HG03520 (cell line): Measurements from ENCODE around the gene GPSM3.
"Not testable (repeated sequence)": the region's sequence is repeated elsewhere in the genome, so short reads cannot be mapped to it uniquely, and the experiment has no call there.

Source experiments
- ATAC-seq: cut with Tn5 transposase; IDR thresholded peaks from one replicate; pipeline ENCODE4 v1.9.1; 2021; ENCODE audit warnings: mild to moderate bottlenecking, moderate library complexity; ENCODE audit not compliant: unreplicated experiment

The GPSM3 gene

DNA sequence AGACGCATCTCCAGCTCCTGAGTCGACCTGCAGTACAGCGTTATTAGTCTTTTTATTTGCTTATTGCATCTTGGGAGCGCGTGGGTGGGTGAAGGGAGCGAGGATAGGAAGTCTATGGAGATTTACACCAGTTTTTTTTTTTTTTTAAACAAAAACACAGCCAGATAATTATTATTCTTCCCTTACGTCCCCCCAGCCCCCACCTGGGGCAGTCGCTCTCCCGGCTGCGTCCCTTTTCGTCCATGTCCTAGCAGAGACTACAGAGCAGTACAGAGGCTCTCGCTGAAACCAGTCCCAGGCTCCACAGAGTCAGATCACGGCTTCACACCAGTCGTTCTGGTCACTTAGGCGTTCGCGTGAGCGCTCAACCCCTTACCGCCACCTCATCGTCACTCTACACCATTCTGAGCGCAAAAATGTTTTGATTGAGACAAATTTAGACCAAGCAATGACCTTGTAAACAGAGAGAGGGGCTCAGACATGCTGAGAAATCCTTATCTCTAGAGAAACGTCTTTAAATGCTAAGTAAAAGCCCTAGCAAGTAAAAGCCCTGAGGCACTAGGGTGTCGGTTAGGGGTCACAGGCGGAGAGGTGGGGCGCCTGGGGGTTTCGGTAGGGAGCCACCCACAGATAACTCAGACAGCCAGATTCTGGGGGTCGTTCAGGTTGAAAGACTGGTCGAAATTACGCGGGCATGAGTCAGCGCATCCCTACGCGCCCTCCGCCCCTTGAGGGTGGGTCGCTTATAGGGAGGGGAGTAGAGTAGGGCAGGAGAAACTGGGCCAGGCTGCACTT is 39.5 kb downstream of the GPSM3 start:
- ATAC-seq = no peak

DNA sequence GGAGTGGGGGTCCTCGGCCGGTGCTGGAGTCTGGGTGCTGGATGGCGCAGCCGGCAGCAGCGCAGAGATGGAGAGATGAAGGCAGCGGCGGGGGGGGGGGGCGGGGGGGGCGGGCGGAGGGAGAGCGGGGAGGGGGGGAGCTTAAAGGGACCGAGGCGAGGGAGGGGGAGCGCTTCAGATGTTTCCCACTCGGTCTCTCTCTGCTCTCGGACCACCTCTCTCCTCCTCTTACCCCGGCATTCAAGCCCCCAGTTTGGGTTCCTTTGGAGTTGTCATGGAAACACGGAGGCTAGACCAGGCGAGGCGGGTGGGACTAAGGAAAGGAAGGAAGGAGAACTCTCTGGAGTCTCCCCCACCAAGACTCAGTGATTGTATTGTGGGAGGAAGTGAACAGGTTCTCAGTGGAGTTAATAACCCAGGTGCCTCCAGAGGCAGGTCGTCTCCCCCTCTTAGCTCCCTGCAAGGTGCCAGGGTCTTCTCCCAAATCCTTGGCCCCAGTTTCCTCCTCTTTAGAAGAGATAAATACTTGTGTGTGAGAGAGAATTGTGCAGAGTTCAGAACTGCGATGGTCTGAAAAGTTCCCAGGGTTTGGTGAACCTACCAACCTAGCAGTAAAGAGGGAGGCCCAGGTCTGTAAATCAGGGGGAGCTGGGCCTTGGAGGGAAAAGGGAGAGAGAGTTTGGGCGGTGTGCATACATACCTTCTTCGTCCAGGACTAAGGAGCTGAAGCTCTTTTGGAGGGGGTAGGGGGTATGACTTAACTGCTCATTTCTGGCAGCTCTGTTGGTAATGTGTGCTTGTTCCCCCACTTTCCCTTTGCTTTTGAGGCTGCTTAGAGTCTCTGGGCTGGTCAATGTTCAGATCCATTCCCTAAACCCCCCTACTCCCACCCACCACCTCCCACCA is 40.3 kb downstream of the GPSM3 start, which contains the start of gene PRRT1:
Gene PRRT1, minus strand, starts transcription at position 77 of the 906 bp plus-strand sequence. CDS start 112 bp downstream, outside the sequence.
- no peak for ATAC-seq

DNA sequence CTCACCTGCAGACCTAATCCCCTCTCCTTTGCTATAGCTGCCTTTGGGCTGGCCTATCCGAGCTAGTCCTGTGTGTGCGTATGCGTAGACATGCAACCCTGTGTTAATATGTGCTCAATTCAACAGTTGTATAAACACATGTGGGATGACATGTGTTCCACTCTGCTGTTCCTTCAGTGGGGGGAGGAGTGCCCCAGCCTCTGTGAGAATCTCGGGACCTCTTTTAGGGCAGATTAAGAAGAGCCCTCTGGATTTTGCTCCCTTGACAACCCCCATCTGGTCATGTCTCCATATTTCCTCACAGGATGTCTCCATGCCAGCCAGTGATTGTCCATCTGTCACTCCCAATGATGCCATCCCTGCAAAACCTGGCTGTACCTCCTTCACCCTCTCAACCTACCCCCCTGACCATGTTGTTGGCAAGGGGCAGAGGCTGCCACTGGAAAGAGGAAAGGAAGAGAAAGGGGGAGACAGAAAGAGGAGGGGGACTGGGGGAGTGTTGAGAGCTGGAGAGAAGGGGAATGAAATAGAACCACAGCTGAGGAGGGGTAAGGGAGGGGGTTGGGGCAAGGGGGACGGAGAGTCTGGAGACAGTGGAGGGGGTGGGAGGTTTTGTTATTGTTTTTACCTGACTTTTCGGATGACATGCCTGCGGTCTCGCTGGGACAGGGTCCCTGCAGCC is 41.1 kb downstream of the GPSM3 start:
- no peak for ATAC-seq

DNA sequence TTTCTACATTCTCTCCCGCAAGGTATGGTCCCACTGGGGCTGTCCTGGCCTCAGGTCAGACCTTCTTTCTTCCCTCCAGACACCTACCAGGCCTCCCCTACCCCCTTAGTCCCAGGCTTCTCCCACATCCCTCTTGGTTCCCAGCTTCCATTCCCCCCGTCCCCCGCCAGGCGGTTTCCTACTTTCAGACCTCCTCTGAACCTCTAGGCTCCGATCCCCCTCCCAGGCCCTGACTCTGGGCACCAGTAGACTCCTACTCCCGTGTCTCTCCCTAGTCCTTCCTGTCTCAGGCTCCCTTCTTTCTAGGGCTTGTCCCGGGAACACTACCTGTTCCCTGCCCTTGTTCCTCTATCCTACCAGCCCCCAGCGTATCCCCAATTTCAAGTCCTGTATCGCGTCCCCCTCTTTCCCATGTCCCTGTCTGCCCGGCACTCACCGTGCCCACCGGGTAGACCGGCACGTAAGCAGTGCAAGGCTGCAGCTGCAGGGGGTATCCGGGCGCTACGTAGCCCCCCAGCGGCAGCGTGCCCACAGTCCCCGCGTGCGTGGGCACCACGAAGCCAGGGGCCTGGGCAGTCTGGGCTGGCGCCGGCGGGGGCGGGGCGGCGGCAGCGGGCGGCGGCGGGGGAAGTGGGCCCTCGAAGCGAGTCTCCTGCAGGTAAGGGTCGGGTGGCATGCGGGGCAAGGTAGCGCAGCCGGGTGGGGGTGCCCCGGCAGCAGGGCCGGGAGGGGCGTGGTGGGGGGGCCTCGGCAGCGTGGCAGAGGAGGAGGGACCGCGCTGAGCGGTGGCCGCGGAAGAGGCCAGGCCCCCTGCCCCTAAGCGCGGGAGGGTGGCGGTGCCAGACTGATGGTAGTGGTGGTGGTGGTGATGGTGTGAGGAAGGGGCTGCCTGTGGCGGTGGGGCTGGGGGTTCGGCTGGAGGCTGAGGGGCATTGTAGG is 42.2 kb downstream of the GPSM3 start:
- no peak for ATAC-seq

DNA sequence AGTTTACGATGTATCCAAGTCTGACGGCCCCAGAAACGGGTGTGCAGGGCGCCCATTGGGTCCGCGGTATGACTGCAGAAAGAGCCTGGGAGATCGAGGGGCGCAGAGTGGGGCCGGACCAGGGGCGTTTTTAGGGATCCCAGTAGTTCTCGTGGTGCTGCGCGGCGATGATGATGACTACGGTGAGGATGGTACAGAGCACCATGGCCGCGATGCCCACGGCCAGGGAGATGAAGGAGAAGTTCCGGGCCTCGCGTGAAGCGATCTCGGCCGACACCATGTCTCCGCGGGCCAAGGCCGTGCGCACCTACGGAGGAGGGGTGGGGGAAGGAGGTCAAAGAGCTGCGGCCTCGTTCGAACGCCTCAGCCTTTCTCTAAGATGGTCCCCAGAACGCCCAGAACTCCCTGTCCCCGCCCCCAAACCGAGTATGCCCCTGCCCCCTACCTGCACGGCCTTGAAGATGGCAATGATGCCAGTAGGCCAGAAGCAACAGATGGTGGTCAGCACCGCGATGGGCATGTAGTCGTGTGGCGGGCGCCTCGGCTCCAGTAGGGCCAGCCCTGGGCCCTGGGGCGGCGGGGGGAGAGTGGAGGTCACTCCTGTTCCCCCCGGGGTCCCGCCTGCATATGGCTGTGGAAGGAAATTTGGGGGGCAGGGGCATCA is 43.2 kb downstream of the GPSM3 start:
- ATAC-seq = no peak

DNA sequence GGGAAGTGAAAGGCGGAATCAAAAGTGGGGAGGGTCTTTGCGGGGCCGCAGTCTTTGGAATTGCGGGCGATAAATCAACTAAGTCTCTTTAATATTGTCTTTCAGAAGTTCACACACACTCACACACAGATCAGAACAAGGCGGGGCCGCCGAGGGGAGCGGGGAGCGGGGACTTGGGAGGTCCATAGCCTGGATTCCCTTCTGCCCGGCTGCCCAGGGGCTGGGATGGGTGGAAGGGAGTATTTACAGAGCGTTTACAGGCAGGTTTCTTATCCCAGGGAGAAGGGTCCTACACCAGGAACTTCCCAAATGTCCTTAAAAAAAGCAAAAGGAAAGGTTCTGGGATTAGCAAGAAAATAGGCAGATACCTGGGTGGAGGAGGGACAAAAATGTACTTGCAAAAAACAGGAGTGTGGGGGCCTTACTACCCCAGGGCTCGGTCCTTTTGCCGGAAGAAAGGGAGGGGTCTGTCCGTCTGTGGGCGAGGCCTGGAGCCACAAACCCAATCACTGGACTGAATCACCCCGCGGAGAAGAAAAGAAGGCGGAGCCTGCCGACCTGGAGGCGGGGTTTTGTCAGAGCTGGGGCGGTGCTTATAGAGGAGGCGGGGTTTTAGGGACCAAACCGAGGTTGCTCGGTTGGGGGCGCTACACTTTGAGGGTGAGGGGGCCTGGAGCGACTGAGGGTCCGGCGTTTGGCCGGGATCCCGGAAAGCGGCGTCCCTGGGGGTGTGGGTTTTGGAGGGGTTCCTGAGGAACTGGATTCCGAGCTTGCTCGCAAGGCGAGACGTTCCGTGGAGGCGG is 44.0 kb downstream of the GPSM3 start:
- no peak for ATAC-seq

DNA sequence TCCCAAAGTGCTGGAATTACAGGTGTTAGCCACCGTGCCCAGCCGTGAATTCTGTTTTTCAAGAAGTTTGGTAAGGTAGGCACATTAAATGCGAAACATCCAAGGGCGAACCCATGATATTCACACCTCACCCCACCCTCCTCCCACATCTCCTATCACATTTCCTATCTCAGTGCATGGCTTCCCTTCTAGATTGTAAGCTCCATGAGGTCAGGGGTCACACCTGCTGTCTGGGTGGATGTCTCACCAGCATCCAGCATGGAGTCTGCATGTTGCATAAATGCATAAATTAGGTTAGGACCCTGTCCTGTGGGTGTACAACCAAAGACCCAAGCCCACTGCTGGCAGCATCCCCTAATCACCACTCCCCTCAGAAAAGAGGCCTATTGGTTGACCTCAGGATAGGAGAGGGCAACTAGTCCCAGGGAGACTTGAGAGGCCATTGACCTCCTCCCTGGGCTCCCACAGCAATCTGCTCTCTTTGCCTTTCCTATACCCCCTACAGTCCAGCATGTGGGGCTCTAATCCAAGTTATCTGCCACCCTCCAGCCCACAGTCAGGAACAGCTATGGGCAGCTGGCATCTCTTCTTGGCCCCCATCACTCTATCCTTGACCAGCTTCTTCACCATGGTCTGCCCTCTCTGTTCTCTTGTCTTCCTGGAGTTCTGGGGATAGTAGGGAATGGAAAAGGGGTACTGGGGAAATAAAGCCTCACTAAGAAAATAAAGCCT is 44.9 kb downstream of the GPSM3 start:
- no peak for ATAC-seq

DNA sequence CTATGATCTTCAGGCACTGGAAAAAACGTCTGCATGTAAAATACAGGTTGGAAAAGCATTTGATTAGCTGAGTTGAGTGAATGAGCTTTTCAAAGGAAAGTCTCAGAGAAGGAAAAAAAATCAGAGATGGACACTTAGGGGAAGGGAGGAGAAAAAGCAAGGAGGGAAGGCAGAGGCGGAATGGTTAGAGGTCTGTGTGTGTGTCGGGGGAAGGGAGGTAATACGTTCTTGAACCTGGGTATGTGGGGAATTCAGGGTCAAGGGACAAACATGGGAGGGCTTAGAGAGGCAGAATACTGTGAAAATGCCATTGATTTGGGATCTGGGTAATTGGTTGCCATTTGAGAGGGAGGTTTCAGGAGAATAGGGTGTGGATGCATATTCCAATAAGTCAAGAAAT is 45.8 kb downstream of the GPSM3 start:
- ATAC-seq = no peak

DNA sequence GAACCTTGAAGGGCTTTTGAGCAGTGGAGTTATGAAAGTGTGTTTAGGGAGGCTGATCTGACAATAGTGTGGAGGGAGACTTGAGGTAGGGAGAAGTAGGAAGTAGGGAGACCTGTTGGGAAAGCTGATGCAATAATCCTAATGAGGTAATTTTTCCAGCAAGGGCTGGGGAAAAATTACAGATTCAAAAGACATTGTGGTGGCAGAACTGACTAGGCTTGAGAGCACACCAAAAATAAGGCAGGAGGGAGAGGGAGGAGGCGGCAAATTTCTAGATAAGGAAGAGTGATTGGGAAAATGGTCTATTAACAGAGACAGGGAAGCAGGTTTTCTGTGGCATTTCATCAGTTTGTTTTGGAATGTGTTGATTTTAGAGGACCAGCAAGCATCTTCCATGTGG is 46.2 kb downstream of the GPSM3 start:
- no peak for ATAC-seq

DNA sequence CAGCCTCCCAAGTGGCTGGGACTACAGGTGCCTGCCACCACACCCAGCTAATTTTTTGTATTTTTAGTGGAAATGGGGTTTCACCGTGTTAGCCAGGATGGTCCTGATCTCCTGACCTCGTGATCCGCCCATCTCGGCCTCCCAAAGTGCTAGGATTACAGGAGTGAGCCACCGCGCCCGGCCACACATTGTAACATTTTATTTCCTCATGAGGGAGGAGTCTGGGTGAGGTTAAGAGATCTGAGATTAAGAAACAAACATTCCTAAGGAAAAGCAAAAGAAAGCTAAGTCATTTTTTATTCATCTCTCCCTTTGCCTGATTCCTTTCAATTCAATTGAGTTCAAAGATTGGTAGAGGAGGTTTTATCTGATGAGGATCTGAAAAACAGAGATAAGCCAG is 48.2 kb downstream of the GPSM3 start:
- not testable (repeated sequence) for ATAC-seq
